ENCODE results near the gene PLCB4. TPM values are rescaled to one million over a fixed set of nuclear protein-coding genes. Genes with fewer than 3 reads are reported as not detected.
"Not testable (repeated sequence)": the region's sequence is repeated elsewhere in the genome, so short reads cannot be mapped to it uniquely, and the experiment has no call there.

The PLCB4 gene
- total RNA-seq, 4 donors from 2014 or later, result 20.6 to 45.9 (median 34.2) TPM

- in situ Hi-C loops (cut with MboI; ENCODE audit: low pct_ligation_motif_present in 1 of 4, low pct_unique_long_range_greater_than_20kb in 1 of 4, low sequenced_read_pairs in 3 of 4), result no loop called here
- TF ChIP-seq CTCF (IDR thresholded peaks at IDR 0.05) (no peak), POLR2AphosphoS5 (IDR thresholded peaks at IDR 0.05) (no peak), POLR2A (IDR thresholded peaks at IDR 0.05) (no peak), EP300 (IDR thresholded peaks at IDR 0.05; ENCODE audit: low read depth) (no peak)
- 95 to 100% methylated on average over 1 of the region's 1 CpG for WGBS, 2 donors (ENCODE audit: low coverage in 1 of 2)
These were observed 32.3 kb upstream of the PLCB4 start for GRCh38 chr20:9036593-9036992.

GRCh38 chr20:9038791-9039535 lies 29.9 kb upstream of the PLCB4 start:
- WGBS, 2 donors (ENCODE audit: low coverage in 1 of 2), result 61 to 67% methylated on average over 5 to 6 of the region's 6 CpGs
- Histone ChIP-seq H3K27me3 (no peaks in the 10 kb centered on the region), H3K36me3 (no peaks in the 10 kb centered on the region), H3K27ac (no peak overlapping the region), H3K4me3 (no peak overlapping the region), H3K4me1 (no peaks in the 10 kb centered on the region), H3K9me3 (no peaks in the 10 kb centered on the region)
- in situ Hi-C loops (cut with MboI; ENCODE audit: low pct_ligation_motif_present in 1 of 4, low pct_unique_long_range_greater_than_20kb in 1 of 4, low sequenced_read_pairs in 3 of 4), result no loop called here
- TF ChIP-seq POLR2AphosphoS5 (IDR thresholded peaks at IDR 0.05) (no peak), CTCF (IDR thresholded peaks at IDR 0.05) (no peak), POLR2A (IDR thresholded peaks at IDR 0.05) (no peak), EP300 (IDR thresholded peaks at IDR 0.05; ENCODE audit: low read depth) (no peak)
- no peak for DNase-seq
- intact Hi-C loops (cut with DNase I; ENCODE audit: low total_unique reads), result no loop called here

More at GRCh38 chr20:9036593-9036992, 32.3 kb upstream of the PLCB4 start:
- no peaks in the 10 kb centered on the region for H3K27me3 ChIP-seq
- no peak for DNase-seq
- H3K27ac ChIP-seq, result no peak overlapping the region
- no peak overlapping the region for H3K4me3 ChIP-seq
- H3K4me1 ChIP-seq, result no peaks in the 10 kb centered on the region
- H3K36me3 ChIP-seq, result no peaks in the 10 kb centered on the region
- intact Hi-C loops (cut with DNase I; ENCODE audit: low total_unique reads), result no loop called here
- no peaks in the 10 kb centered on the region for H3K9me3 ChIP-seq

- no peaks in the 10 kb centered on the region for H3K9me3 ChIP-seq
- 63 to 87% methylated on average over 1 of the region's 1 CpG for WGBS, 2 donors (ENCODE audit: low coverage in 1 of 2)
- no peaks in the 10 kb centered on the region for H3K4me1 ChIP-seq
- no peaks in the 10 kb centered on the region for H3K27me3 ChIP-seq
- TF ChIP-seq POLR2AphosphoS5 (IDR thresholded peaks at IDR 0.05), result no peak
- no peaks in the 10 kb centered on the region for H3K36me3 ChIP-seq
- no peak overlapping the region for H3K4me3 ChIP-seq
- DNase-seq, result no peak
- in situ Hi-C loops (cut with MboI; ENCODE audit: low pct_ligation_motif_present in 1 of 4, low pct_unique_long_range_greater_than_20kb in 1 of 4, low sequenced_read_pairs in 3 of 4) (no loop called here), intact Hi-C loops (cut with DNase I; ENCODE audit: low total_unique reads) (no loop called here)
- no peak overlapping the region for H3K27ac ChIP-seq
These were observed 27.9 kb upstream of the PLCB4 start for GRCh38 chr20:9040863-9041524.

GRCh38 chr20:9043364-9043763 lies 25.5 kb upstream of the PLCB4 start:
- in situ Hi-C loops (cut with MboI; ENCODE audit: low pct_ligation_motif_present in 1 of 4, low pct_unique_long_range_greater_than_20kb in 1 of 4, low sequenced_read_pairs in 3 of 4) (no loop called here), intact Hi-C loops (cut with DNase I; ENCODE audit: low total_unique reads) (no loop called here)
- Histone ChIP-seq H3K27me3 (no peaks in the 10 kb centered on the region), H3K27ac (no peak overlapping the region), H3K4me3 (no peak overlapping the region), H3K9me3 (no peaks in the 10 kb centered on the region), H3K4me1 (no peaks in the 10 kb centered on the region), H3K36me3 (no peaks in the 10 kb centered on the region)
- DNase-seq, result no peak
- TF ChIP-seq CTCF (IDR thresholded peaks at IDR 0.05), result no peak
- no peak for TF ChIP-seq POLR2AphosphoS5 (IDR thresholded peaks at IDR 0.05)
- TF ChIP-seq POLR2A (IDR thresholded peaks at IDR 0.05), result no peak
- TF ChIP-seq EP300 (IDR thresholded peaks at IDR 0.05; ENCODE audit: low read depth), result no peak
- 82 to 88% methylated on average over 5 of the region's 5 CpGs for WGBS, 2 donors (ENCODE audit: low coverage in 1 of 2)

GRCh38 chr20:9047928-9048327 lies 21.0 kb upstream of the PLCB4 start:
- H3K36me3 ChIP-seq; DNase-seq; H3K4me3 ChIP-seq; H3K4me1 ChIP-seq; H3K27ac ChIP-seq; H3K9me3 ChIP-seq; H3K27me3 ChIP-seq; in situ Hi-C loops (cut with MboI; ENCODE audit: low pct_ligation_motif_present in 1 of 4, low pct_unique_long_range_greater_than_20kb in 1 of 4, low sequenced_read_pairs in 3 of 4); intact Hi-C loops (cut with DNase I; ENCODE audit: low total_unique reads): not testable (repeated sequence)
- 83 to 100% methylated on average over 1 of the region's 1 CpG for WGBS, 2 donors (ENCODE audit: low coverage in 1 of 2)

Measured in transverse colon (tissue), 4 donors.